B cell (primary cell): ENCODE results near the gene SNX14. TPM values are rescaled to one million over a fixed set of nuclear protein-coding genes. Genes with fewer than 3 reads are reported as not detected.

Experiments used
- ATAC-seq: fragments of 200-7000 bp; cut with Tn5 transposase; one replicate; pipeline ENCODE4 v1.10.0; 2021; ENCODE audit warnings: low read depth, mild to moderate bottlenecking, moderate number of reproducible peaks, moderate library complexity
- CTCF ChIA-PET: fragments of 350-600 bp; sonication (Branson Sonifier 250); formaldehyde crosslinking; loops from one replicate; lab custom pipeline; 2021; ENCODE audit warnings: antibody characterized with exemption, inconsistent platforms; lab: Charles Lee
- POLR2A ChIA-PET: fragments of 350-600 bp; sonication (Branson Sonifier 250); formaldehyde crosslinking; loops from one replicate; lab custom pipeline; 2021; ENCODE audit warnings: antibody characterized with exemption; lab: Charles Lee
- DNase-seq: peaks from one replicate; pipeline ENCODE4 v3.0.0; 2013
- H2AFZ ChIP-seq: 2 replicates; pipeline ENCODE4 v1.6.1; 2012; ENCODE audit warnings: mild to moderate bottlenecking, low read depth, low read length; ENCODE audit not compliant: insufficient read depth, poor library complexity, severe bottlenecking
- H3K27ac ChIP-seq, 2 donors: 1 replicate in 1 of 2; 2 replicates in 1 of 2; pipeline ENCODE4 v1.5.1; 2012 to 2013; ENCODE audit warnings: low read length in 2 of 2, mild to moderate bottlenecking in 2 of 2, moderate library complexity in 1 of 2
- H3K27me3 ChIP-seq, 4 experiments: fragments of 200-600 bp in 1 of 4; sonication (generic) in 1 of 4; replicated peaks in 1 of 4; 1 replicate in 2 of 4; 2 replicates in 2 of 4; pipeline versions ENCODE4 v1.6.1 to v1.7.0; 2013 to 2016; ENCODE audit warnings: low read length in 3 of 4, mild to moderate bottlenecking in 2 of 4, mixed read lengths in 1 of 4, moderate library complexity in 1 of 4; ENCODE audit not compliant: insufficient read depth in 4 of 4, control insufficient read depth in 3 of 4; ENCODE audit errors: control extremely low read depth in 1 of 4
- H3K36me3 ChIP-seq, 2 experiments: replicated peaks in 1 of 2; 1 replicate in 1 of 2; 2 replicates in 1 of 2; pipeline versions ENCODE4 v1.6.1 to v1.7.1; 2013; ENCODE audit warnings: low read length in 1 of 2; ENCODE audit not compliant: insufficient read depth in 2 of 2, control insufficient read depth in 1 of 2; ENCODE audit errors: control extremely low read depth in 1 of 2, extremely low read depth in 1 of 2
- H3K4me1 ChIP-seq, 2 donors: fragments of 200-600 bp in 1 of 2; sonication (generic) in 1 of 2; 1 replicate in 1 of 2; 2 replicates in 1 of 2; pipeline versions ENCODE4 v1.5.1 to v1.6.1; 2013 to 2017; ENCODE audit warnings: low read length in 2 of 2; ENCODE audit not compliant: control insufficient read depth in 2 of 2, insufficient read depth in 2 of 2
- H3K4me2 ChIP-seq: replicated peaks from 2 replicates; pipeline ENCODE3; 2012; ENCODE audit warnings: mild to moderate bottlenecking, low read depth, low read length; ENCODE audit not compliant: poor library complexity, severe bottlenecking
- H3K4me3 ChIP-seq, 5 experiments: fragments of 200-600 bp in 1 of 5; sonication (generic) in 1 of 5; 1 replicate in 3 of 5; 2 replicates in 2 of 5; pipeline versions ENCODE4 v1.5.1 to v1.7.0; 2011 to 2016; ENCODE audit warnings: low read length in 4 of 5, mild to moderate bottlenecking in 4 of 5, low read depth in 2 of 5, control low read depth in 1 of 5, moderate library complexity in 1 of 5; ENCODE audit not compliant: insufficient read depth in 1 of 5; ENCODE audit errors: control extremely low read depth in 1 of 5, extremely low read depth in 1 of 5
- H3K79me2 ChIP-seq: fragments of 200-600 bp; sonication (generic); one replicate; pipeline ENCODE4 v1.6.0; 2016; ENCODE audit warnings: low read length; ENCODE audit not compliant: control insufficient read depth, insufficient read depth
- H3K9ac ChIP-seq: fragments of 200-600 bp; sonication (generic); 2 replicates; pipeline ENCODE4 v1.6.1; 2017; ENCODE audit warnings: mild to moderate bottlenecking, low read length, moderate library complexity
- H3K9me3 ChIP-seq, 3 donors: one replicate each; pipeline versions ENCODE4 v1.6.1 to v1.7.1; 2013; ENCODE audit warnings: low read length in 2 of 3; ENCODE audit not compliant: control insufficient read depth in 2 of 3, insufficient read depth in 1 of 3; ENCODE audit errors: control extremely low read depth in 1 of 3
- H4K20me1 ChIP-seq: 2 replicates; pipeline ENCODE4 v1.6.0; 2012; ENCODE audit warnings: mild to moderate bottlenecking, low read length; ENCODE audit not compliant: insufficient read depth, control insufficient read depth, poor library complexity, severe bottlenecking
- H3K27ac Mint-ChIP-seq: one replicate; pipeline ENCODE4 v1.8.0; 2021; ENCODE audit warnings: mixed read lengths
- H3K27me3 Mint-ChIP-seq: one replicate; pipeline ENCODE4 v1.8.0; 2021; ENCODE audit warnings: mixed read lengths
- H3K4me1 Mint-ChIP-seq: one replicate; pipeline ENCODE4 v1.8.0; 2021; ENCODE audit warnings: mixed read lengths
- H3K4me3 Mint-ChIP-seq: one replicate; pipeline ENCODE4 v1.8.0; 2021; ENCODE audit warnings: mixed read lengths
- H3K9me3 Mint-ChIP-seq: one replicate; pipeline ENCODE4 v1.8.0; 2022; ENCODE audit warnings: mixed read lengths; ENCODE audit not compliant: insufficient read depth
- CTCF ChIP-seq: fragments of 200-600 bp; IDR thresholded peaks from one replicate; pipeline ENCODE4 v1.8.0; 2022; ENCODE audit warnings: antibody characterized with exemption, mild to moderate bottlenecking
- EZH2 ChIP-seq: IDR thresholded peaks from 2 replicates; pipeline ENCODE4 v1.6.1; 2012; ENCODE audit warnings: borderline replicate concordance, low read depth, mild to moderate bottlenecking, moderate library complexity, low read length; ENCODE audit not compliant: insufficient read depth, poor library complexity, severe bottlenecking
- WGBS: methylation state at CpG from one replicate; pipeline ENCODE4 v1.1.5; 2013; ENCODE audit warnings: missing lambda C conversion rate; ENCODE audit not compliant: insufficient coverage; 5-methylcytosine and 5-hydroxymethylcytosine counted together
- intact Hi-C: fragments of 100-400 bp; cut with micrococcal nuclease; formaldehyde crosslinking; loops from one replicate; pipeline ENCODE4 v1.10.0; 2022
- polyA plus RNA-seq: library from polyadenylated mRNA; depleted of rRNA; stranded (reverse); fragments of >200 nt; gene quantifications from 2 replicates; pipeline ENCODE4 v1.2.3, GENCODE V29; 2012
- total RNA-seq, 2 donors: library from RNA; stranded (reverse); fragments of 120-200 nt in 1 of 2; gene quantifications; 1 replicate in 1 of 2; 2 replicates in 1 of 2; pipeline versions ENCODE4 v1.2.3 to v1.2.4, GENCODE V29; 2013 to 2022

The SNX14 gene
- total and polyA plus RNA-seq, 2 donors (not counting 1 experiment from before 2014, with no cell fraction given): 36.9 to 80.0 TPM

GRCh38 chr6:85469276-85470022, 124.2 kb downstream of the SNX14 start:
- no peak for DNase-seq
- no peak for ATAC-seq
- Mint-ChIP-seq H3K9me3 (no peaks in the 10 kb centered on the region), H3K27ac (no peak overlapping the region), H3K27me3 (no peaks in the 10 kb centered on the region), H3K4me3 (no peak overlapping the region), H3K4me1 (peaks cover 18% of the 10 kb centered on the region)
- ChIA-PET CTCF (interaction anchor here (0.8 to 3.3 kb wide), 4 partner anchors 9 to 20 kb away, joined by 3 to 14 read pairs (median 4); partner anchors contain the start of gene NT5E), POLR2A (no interaction called here)
- 60% methylated on average over 2 of the region's 2 CpGs for WGBS
- H3K4me1 ChIP-seq: peaks cover 11 to 19% of the 10 kb centered on the region in 2 donors
- H4K20me1 ChIP-seq: no peaks in the 10 kb centered on the region
- no peak overlapping the region for H2AFZ ChIP-seq
- no peak overlapping the region for H3K27ac ChIP-seq
- H3K4me2 ChIP-seq: no peak overlapping the region
- H3K9ac ChIP-seq: no peak overlapping the region
- intact Hi-C loops: no loop called here
- H3K4me3 ChIP-seq: no peak overlapping the region
- no peaks in the 10 kb centered on the region for H3K9me3 ChIP-seq
- no peaks in the 10 kb centered on the region for H3K27me3 ChIP-seq
- no peak for TF ChIP-seq CTCF
- TF ChIP-seq EZH2: no peak
- peaks cover 10% of the 10 kb centered on the region for H3K79me2 ChIP-seq
- no peaks in the 10 kb centered on the region for H3K36me3 ChIP-seq

GRCh38 chr6:85468326-85468725, 125.3 kb downstream of the SNX14 start:
- no peaks in the 10 kb centered on the region for H4K20me1 ChIP-seq
- Mint-ChIP-seq H3K4me3 (no peak overlapping the region), H3K9me3 (no peaks in the 10 kb centered on the region), H3K27me3 (no peaks in the 10 kb centered on the region), H3K27ac (no peak overlapping the region), H3K4me1 (peaks cover 27% of the 10 kb centered on the region)
- intact Hi-C loops: no loop called here
- ChIA-PET CTCF (interaction anchor here (0.6 to 3.3 kb wide), 3 partner anchors 10 to 95 kb away, joined by 3 to 14 read pairs (median 3); no protein-coding TSS in a partner anchor), POLR2A (no interaction called here)
- DNase-seq (no peak), ATAC-seq (no peak)
- H3K4me3 ChIP-seq: no peak overlapping the region
- H3K27me3 ChIP-seq: no peaks in the 10 kb centered on the region
- no peaks in the 10 kb centered on the region for H3K9me3 ChIP-seq
- TF ChIP-seq EZH2: no peak
- no peak for TF ChIP-seq CTCF
- peaks cover 10% of the 10 kb centered on the region for H3K79me2 ChIP-seq
- no peak overlapping the region for H2AFZ ChIP-seq
- H3K4me1 ChIP-seq: peaks cover 11 to 23% of the 10 kb centered on the region in 2 donors
- no peak overlapping the region for H3K4me2 ChIP-seq
- H3K27ac ChIP-seq: no peak overlapping the region
- no peaks in the 10 kb centered on the region for H3K36me3 ChIP-seq
- H3K9ac ChIP-seq: no peak overlapping the region
